Epithelial cell of proximal tubule (primary cell): ENCODE results near the gene PCCA. TPM values are rescaled to one million over a fixed set of nuclear protein-coding genes. Genes with fewer than 3 reads are reported as not detected.
"Not testable (repeated sequence)": the region's sequence is repeated elsewhere in the genome, so short reads cannot be mapped to it uniquely, and the experiment has no call there.

Source experiments
- DNase-seq: peaks from one replicate; pipeline ENCODE4 v3.0.0-alpha.2; 2011; ENCODE audit warnings: low read depth
- H3K4me3 ChIP-seq: 2 replicates; pipeline ENCODE4 v1.5.1; 2011; ENCODE audit warnings: low read depth, mild to moderate bottlenecking, low read length
- total RNA-seq: library from RNA; depleted of rRNA; stranded (reverse); fragments of >200 nt; gene quantifications from 2 replicates; pipeline ENCODE4 v1.2.3, GENCODE V29; 2015
- TF ChIP-seq, protein P1 (sequence below): conservative IDR thresholded peaks from 2 replicates; pipeline ENCODE4 v1.5.1; 2012; ENCODE audit warnings: low read depth, mild to moderate bottlenecking, low read length

The PCCA gene
- total RNA-seq, 1 donor from 2014 or later = 17.8 TPM

GRCh38 chr13:100140441-100140840, 51.5 kb downstream of the PCCA start:
- no peak overlapping the region for H3K4me3 ChIP-seq
- TF ChIP-seq, protein P1, sequence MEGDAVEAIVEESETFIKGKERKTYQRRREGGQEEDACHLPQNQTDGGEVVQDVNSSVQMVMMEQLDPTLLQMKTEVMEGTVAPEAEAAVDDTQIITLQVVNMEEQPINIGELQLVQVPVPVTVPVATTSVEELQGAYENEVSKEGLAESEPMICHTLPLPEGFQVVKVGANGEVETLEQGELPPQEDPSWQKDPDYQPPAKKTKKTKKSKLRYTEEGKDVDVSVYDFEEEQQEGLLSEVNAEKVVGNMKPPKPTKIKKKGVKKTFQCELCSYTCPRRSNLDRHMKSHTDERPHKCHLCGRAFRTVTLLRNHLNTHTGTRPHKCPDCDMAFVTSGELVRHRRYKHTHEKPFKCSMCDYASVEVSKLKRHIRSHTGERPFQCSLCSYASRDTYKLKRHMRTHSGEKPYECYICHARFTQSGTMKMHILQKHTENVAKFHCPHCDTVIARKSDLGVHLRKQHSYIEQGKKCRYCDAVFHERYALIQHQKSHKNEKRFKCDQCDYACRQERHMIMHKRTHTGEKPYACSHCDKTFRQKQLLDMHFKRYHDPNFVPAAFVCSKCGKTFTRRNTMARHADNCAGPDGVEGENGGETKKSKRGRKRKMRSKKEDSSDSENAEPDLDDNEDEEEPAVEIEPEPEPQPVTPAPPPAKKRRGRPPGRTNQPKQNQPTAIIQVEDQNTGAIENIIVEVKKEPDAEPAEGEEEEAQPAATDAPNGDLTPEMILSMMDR = no peak
- no peak for DNase-seq

GRCh38 chr13:100141461-100141961, 52.6 kb downstream of the PCCA start:
- not testable (repeated sequence) for DNase-seq, H3K4me3 ChIP-seq

DNA sequence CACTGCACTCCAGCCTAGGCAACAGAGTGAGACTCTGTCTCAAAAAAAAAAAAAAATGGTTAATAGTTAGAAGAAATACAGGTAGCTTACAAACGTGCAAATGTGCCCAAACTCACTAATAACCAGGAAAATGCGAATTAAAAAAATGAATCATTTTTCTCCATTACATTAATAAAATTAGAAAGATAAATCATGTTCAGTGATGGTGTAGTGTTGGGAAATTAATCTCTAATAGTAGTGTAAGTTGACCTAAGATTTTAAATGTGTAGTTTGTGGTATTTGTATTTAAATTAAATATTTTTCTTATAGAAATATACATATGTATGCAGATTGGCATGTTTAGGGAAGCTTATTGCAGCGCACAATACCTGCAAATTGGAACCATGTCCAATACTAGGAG, 57.6 kb downstream of the PCCA start:
- TF ChIP-seq, protein P1 = no peak
- H3K4me3 ChIP-seq = no peak overlapping the region
- DNase-seq = no peak

DNA sequence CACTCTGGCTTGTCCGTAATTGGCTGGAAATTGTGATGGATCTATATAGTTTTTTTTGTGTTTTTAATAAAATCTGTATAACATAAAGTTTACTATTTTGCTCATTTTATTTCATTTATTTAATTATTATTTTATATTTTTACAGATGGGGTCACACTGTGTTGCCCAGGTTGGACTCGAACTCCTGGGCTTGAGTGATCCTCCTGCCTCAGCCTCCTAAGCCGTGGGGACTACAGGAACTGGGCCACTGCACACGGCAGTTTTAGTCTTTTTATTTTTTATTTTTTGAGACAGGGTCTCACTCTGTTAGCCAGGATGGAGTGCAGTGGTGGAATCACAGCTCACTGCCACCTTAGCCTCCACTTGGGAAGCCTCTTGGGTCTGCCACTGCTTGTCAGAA, 58.9 kb downstream of the PCCA start:
- no peak for DNase-seq
- TF ChIP-seq, protein P1 = no peak
- H3K4me3 ChIP-seq = no peak overlapping the region

- TF ChIP-seq, protein P1 = no peak
- H3K4me3 ChIP-seq = no peak overlapping the region
- DNase-seq = no peak
Observed at GRCh38 chr13:100148422-100148821, 59.5 kb downstream of the PCCA start.

- H3K4me3 ChIP-seq = no peak overlapping the region
- DNase-seq = no peak
Observed at GRCh38 chr13:100149389-100149788, 60.5 kb downstream of the PCCA start.

GRCh38 chr13:100150711-100151110, 61.8 kb downstream of the PCCA start:
- not testable (repeated sequence) for DNase-seq, H3K4me3 ChIP-seq

More at GRCh38 chr13:100149389-100149788, 60.5 kb downstream of the PCCA start:
- TF ChIP-seq, protein P1 = no peak

DNA sequence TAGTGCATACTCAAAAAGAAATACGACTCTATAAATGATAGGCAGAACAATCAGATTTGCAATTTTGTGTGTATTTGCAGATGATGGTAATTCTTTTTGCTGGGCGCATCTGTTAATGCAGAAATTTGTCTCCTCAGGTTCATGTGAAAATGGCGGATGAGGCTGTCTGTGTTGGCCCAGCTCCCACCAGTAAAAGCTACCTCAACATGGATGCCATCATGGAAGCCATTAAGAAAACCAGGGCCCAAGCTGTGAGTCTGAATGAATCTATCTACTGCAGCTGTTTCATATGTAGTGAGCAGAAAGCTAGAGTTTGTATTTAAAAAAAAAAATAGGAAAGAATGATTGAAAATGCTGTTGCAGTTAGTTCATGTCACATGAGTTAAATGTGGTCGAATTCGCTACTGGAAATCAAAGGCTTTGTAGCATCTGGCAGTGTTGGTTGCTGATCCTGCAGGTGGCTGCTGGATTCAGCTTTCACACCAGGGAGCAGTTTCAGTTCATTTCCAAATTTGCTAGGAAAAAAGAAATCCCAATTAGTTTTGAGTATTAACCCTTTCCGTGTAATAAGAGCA, 66.0 kb downstream of the PCCA start:
- no peak overlapping the region for H3K4me3 ChIP-seq
- no peak for DNase-seq
- TF ChIP-seq, protein P1 = no peak
